Lung (tissue), 13 donors: ENCODE results near the gene IGSF3. TPM values are rescaled to one million over a fixed set of nuclear protein-coding genes. Genes with fewer than 3 reads are reported as not detected.

Experiments used
- ATAC-seq: fragments of 200-7000 bp; cut with Tn5 transposase; one replicate; pipeline ENCODE4 v1.9.1; 2020; ENCODE audit warnings: moderate number of reproducible peaks; ENCODE audit not compliant: insufficient read depth, low FRiP score
- DNase-seq, 3 donors: peaks; one replicate each; pipeline ENCODE4 v3.0.0-alpha.2; 2013 to 2017
- H3K27ac ChIP-seq, 2 donors: one replicate each; pipeline ENCODE4 v1.5.1; 2013; ENCODE audit warnings: mild to moderate bottlenecking in 2 of 2, moderate library complexity in 2 of 2, control low read depth in 1 of 2, inconsistent platforms in 1 of 2, low read depth in 1 of 2, low read length in 1 of 2
- H3K27me3 ChIP-seq, 3 donors: one replicate each; pipeline ENCODE4 v1.5.1; 2013; ENCODE audit warnings: low read length in 2 of 3; ENCODE audit not compliant: control insufficient read depth in 3 of 3, insufficient read depth in 3 of 3
- H3K36me3 ChIP-seq, 4 donors: one replicate each; pipeline ENCODE4 v1.5.1; 2013; ENCODE audit warnings: low read length in 4 of 4, mild to moderate bottlenecking in 1 of 4, moderate library complexity in 1 of 4; ENCODE audit not compliant: control insufficient read depth in 4 of 4, insufficient read depth in 4 of 4
- H3K4me1 ChIP-seq, 5 donors: one replicate each; pipeline ENCODE4 v1.5.1; 2013; ENCODE audit warnings: low read length in 5 of 5, mild to moderate bottlenecking in 2 of 5, moderate library complexity in 1 of 5; ENCODE audit not compliant: control insufficient read depth in 5 of 5, insufficient read depth in 5 of 5
- H3K4me3 ChIP-seq: one replicate; pipeline ENCODE4 v1.5.1; 2013; ENCODE audit warnings: mild to moderate bottlenecking, control low read depth, moderate library complexity
- H3K9ac ChIP-seq, 2 donors: one replicate each; pipeline ENCODE4 v1.5.1; 2013; ENCODE audit warnings: low read length in 2 of 2, control low read depth in 1 of 2; ENCODE audit not compliant: insufficient read depth in 1 of 2
- H3K9me3 ChIP-seq, 4 donors: one replicate each; pipeline ENCODE4 v1.5.1; 2013; ENCODE audit warnings: low read length in 3 of 4, mild to moderate bottlenecking in 1 of 4, moderate library complexity in 1 of 4; ENCODE audit not compliant: control insufficient read depth in 4 of 4, insufficient read depth in 3 of 4
- CTCF ChIP-seq: IDR thresholded peaks from 2 replicates; pipeline ENCODE4 v1.5.1; 2012; ENCODE audit warnings: mild to moderate bottlenecking; ENCODE audit errors: control extremely low read depth, extremely low read depth
- WGBS, 2 donors: extraction: QIAGEN DNeasy Blood & Tissue Kit; methylation state at CpG; one replicate each; pipeline ENCODE4 v1.1.7; 2013; 5-methylcytosine and 5-hydroxymethylcytosine counted together
- polyA plus RNA-seq, 2 donors: library from polyadenylated mRNA; stranded (reverse); fragments of 200-250 nt; gene quantifications; one replicate each; pipeline ENCODE4 v1.2.1, GENCODE V29; 2013
- small RNA-seq: library from RNA; depleted of rRNA; stranded (forward); fragments of <200 nt; gene quantifications from one replicate; pipeline ENCODE3, GENCODE V24; 2014; ENCODE audit warnings: low replicate concordance
- total RNA-seq, 2 donors: library from RNA; depleted of rRNA in 1 of 2; stranded (reverse); fragments of >200 nt in 1 of 2; gene quantifications; one replicate each; pipeline ENCODE4 v1.2.1, GENCODE V29; 2014 to 2021
- donor health status: control.
- donor health status: control.
- donor health status: Bipolar disorder and iron deficiency.
- donor health status: healthy.
- donor health status: DM: yes; HTN: yes; CAD: no.

IGSF3 gene
- total and polyA plus RNA-seq, 4 donors = 6.3 to 48.5 (median 13.3) TPM

- H3K36me3 ChIP-seq = peaks cover 0 to 2% (median 0%) of the 10 kb centered on the region in 4 donors
- ATAC-seq (no peak), DNase-seq (no peak)
- no peak overlapping the region for H3K4me3 ChIP-seq
- H3K27me3 ChIP-seq = no peaks in the 10 kb centered on the region
- H3K9ac ChIP-seq = no peak overlapping the region
- WGBS, 2 donors = 98 to 100% methylated on average over 2 of the region's 2 CpGs
- no peaks in the 10 kb centered on the region for H3K9me3 ChIP-seq
- no peaks in the 10 kb centered on the region for H3K4me1 ChIP-seq
- TF ChIP-seq CTCF = no peak
- H3K27ac ChIP-seq = no peak overlapping the region
Observed at GRCh38 chr1:116525440-116525839, 142.1 kb downstream of the IGSF3 start.

Small RNA genes lying within 50 kb of the gene (small RNA-seq; reads per million reads assigned to genes)
- not detected for gene MIR320B1
- gene MIR548AC = not detected

Other genes starting within 250 kb of the IGSF3 start
- 10 to 100 TPM; 27.5 TPM for gene CD58, start 96.7 kb downstream of the IGSF3 start, total RNA-seq
- gene CD58, start 96.7 kb downstream of the IGSF3 start, polyA plus RNA-seq = 10 to 100 TPM; 29.9 to 52.1 TPM
- gene CD2, start 86.7 kb upstream of the IGSF3 start, total RNA-seq = 1 to 10 TPM; 2.4 to 4.8 TPM
- gene CD2, start 86.7 kb upstream of the IGSF3 start, polyA plus RNA-seq = 1 to 10 TPM; 5.0 to 5.2 TPM
- 10 to 100 TPM; 29.2 to 51.7 TPM for gene PTGFRN, start 242.2 kb upstream of the IGSF3 start, total RNA-seq
- 10 to 100 TPM in 1 of 2 donors, 1 to 10 TPM in 1; 8.0 to 20.6 TPM for gene PTGFRN, start 242.2 kb upstream of the IGSF3 start, polyA plus RNA-seq